KMS-11 (cell line): ENCODE results near the gene ZNRF4.

Source experiments
- H2AFZ ChIP-seq: fragments of 200-600 bp; sonication (generic); 2 replicates; pipeline ENCODE4 v1.6.1; 2016; ENCODE audit warnings: antibody characterized with exemption, mixed run types, low read depth
- H3K27ac ChIP-seq: fragments of 200-600 bp; sonication (generic); 2 replicates; pipeline ENCODE4 v1.6.1; 2016; ENCODE audit warnings: mild to moderate bottlenecking, mixed run types
- H3K27me3 ChIP-seq: fragments of 200-600 bp; sonication (generic); 2 replicates; pipeline ENCODE4 v1.6.1; 2017; ENCODE audit warnings: mild to moderate bottlenecking, low read depth, mixed run types, moderate library complexity; ENCODE audit not compliant: insufficient read depth
- H3K36me3 ChIP-seq: fragments of 200-600 bp; sonication (generic); 2 replicates; pipeline ENCODE4 v1.6.1; 2017; ENCODE audit warnings: mild to moderate bottlenecking, mixed run types; ENCODE audit not compliant: insufficient read depth
- H3K4me1 ChIP-seq: fragments of 200-600 bp; sonication (generic); 2 replicates; pipeline ENCODE4 v1.6.1; 2016; ENCODE audit warnings: mild to moderate bottlenecking, low read depth, mixed run types; ENCODE audit not compliant: poor library complexity, severe bottlenecking
- H3K4me2 ChIP-seq: fragments of 200-600 bp; sonication (generic); 2 replicates; pipeline ENCODE4 v1.7.0; 2016; ENCODE audit warnings: mild to moderate bottlenecking, mixed run types
- H3K4me3 ChIP-seq: fragments of 200-600 bp; sonication (generic); IDR thresholded peaks from 2 replicates; pipeline ENCODE4 v1.6.1; 2017; ENCODE audit warnings: low read depth, low read length, mixed read lengths; ENCODE audit not compliant: insufficient read depth
- H3K79me2 ChIP-seq: fragments of 200-600 bp; sonication (generic); 2 replicates; pipeline ENCODE4 v1.6.1; 2016; ENCODE audit warnings: low read depth, mixed run types; ENCODE audit not compliant: insufficient read depth
- H3K9ac ChIP-seq: fragments of 200-600 bp; sonication (generic); 2 replicates; pipeline ENCODE4 v1.6.1; 2016; ENCODE audit warnings: mild to moderate bottlenecking, mixed run types
- H4K20me1 ChIP-seq: fragments of 200-600 bp; sonication (generic); 2 replicates; pipeline ENCODE4 v1.6.1; 2016; ENCODE audit warnings: mild to moderate bottlenecking, mixed run types; ENCODE audit not compliant: insufficient read depth
- CTCF ChIP-seq: fragments of 200-600 bp; sonication (generic); conservative IDR thresholded peaks from 2 replicates; pipeline ENCODE4 v1.6.1; 2017; ENCODE audit warnings: low read depth, mild to moderate bottlenecking, antibody characterized with exemption, low read length, moderate library complexity, mixed read lengths

ZNRF4 gene

GRCh38 chr19:5417495-5418436 is 37.5 kb upstream of the ZNRF4 start:
- H4K20me1 ChIP-seq, result no peaks in the 10 kb centered on the region
- H3K27me3 ChIP-seq, result peaks cover 66% of the 10 kb centered on the region
- H2AFZ ChIP-seq, result no peak overlapping the region
- H3K4me1 ChIP-seq, result no peaks in the 10 kb centered on the region
- H3K9ac ChIP-seq, result no peak overlapping the region
- no peak for TF ChIP-seq CTCF
- H3K79me2 ChIP-seq, result no peaks in the 10 kb centered on the region
- no peak overlapping the region for H3K4me3 ChIP-seq
- H3K36me3 ChIP-seq, result no peaks in the 10 kb centered on the region
- no peak overlapping the region for H3K27ac ChIP-seq
- H3K4me2 ChIP-seq, result no peak overlapping the region

GRCh38 chr19:5418677-5419076 is 36.5 kb upstream of the ZNRF4 start:
- no peak overlapping the region for H3K4me2 ChIP-seq
- no peak for TF ChIP-seq CTCF
- no peaks in the 10 kb centered on the region for H4K20me1 ChIP-seq

GRCh38 chr19:5420953-5421352 is 34.3 kb upstream of the ZNRF4 start:
- no peak for TF ChIP-seq CTCF
- no peak overlapping the region for H3K9ac ChIP-seq
- no peak overlapping the region for H3K4me2 ChIP-seq
- H3K27ac ChIP-seq, result no peak overlapping the region
- H4K20me1 ChIP-seq, result no peaks in the 10 kb centered on the region
- no peaks in the 10 kb centered on the region for H3K4me1 ChIP-seq
- H2AFZ ChIP-seq, result no peak overlapping the region
- no peak overlapping the region for H3K4me3 ChIP-seq
- peaks cover 64% of the 10 kb centered on the region for H3K27me3 ChIP-seq
- no peaks in the 10 kb centered on the region for H3K36me3 ChIP-seq
- H3K79me2 ChIP-seq, result no peaks in the 10 kb centered on the region

More at GRCh38 chr19:5418677-5419076, 36.5 kb upstream of the ZNRF4 start:
- no peaks in the 10 kb centered on the region for H3K79me2 ChIP-seq
- no peak overlapping the region for H3K4me3 ChIP-seq
- H3K36me3 ChIP-seq, result no peaks in the 10 kb centered on the region
- H3K9ac ChIP-seq, result no peak overlapping the region
- no peak overlapping the region for H3K27ac ChIP-seq
- H2AFZ ChIP-seq, result no peak overlapping the region
- no peaks in the 10 kb centered on the region for H3K4me1 ChIP-seq
- peaks cover 67% of the 10 kb centered on the region for H3K27me3 ChIP-seq

- Histone ChIP-seq H3K27me3 (peaks cover 55% of the 10 kb centered on the region), H3K4me3 (no peak overlapping the region), H2AFZ (no peak overlapping the region), H3K4me2 (no peak overlapping the region), H3K4me1 (no peaks in the 10 kb centered on the region), H3K9ac (no peak overlapping the region), H3K36me3 (no peaks in the 10 kb centered on the region), H3K79me2 (no peaks in the 10 kb centered on the region), H4K20me1 (no peaks in the 10 kb centered on the region), H3K27ac (no peak overlapping the region)
- no peak for TF ChIP-seq CTCF
These were observed 31.6 kb upstream of the ZNRF4 start for GRCh38 chr19:5423567-5424125.
